ENCODE results near the gene CSGALNACT2. TPM values are rescaled to one million over a fixed set of nuclear protein-coding genes. Genes with fewer than 3 reads are reported as not detected.
A peak's percentile ranks its signal among the peaks of the same experiment; 100 is the strongest.

Gene CSGALNACT2
- total and polyA plus RNA-seq, 9 of the 15 experiments (the other 6 are each of a cell fraction or from before 2014, with no cell fraction given), result 1.4 to 7.3 (median 3.5) TPM

GRCh38 chr10:43138757-43139241, 554 bp downstream of the CSGALNACT2 start (continued):
- TF ChIP-seq CHAMP1 (IDR thresholded peaks at IDR 0.05) (no peak), ELF4 (CRISPR knock-in tag; IDR thresholded peaks at IDR 0.05) (no peak), ZNF449 (CRISPR knock-in tag; IDR thresholded peaks at IDR 0.05) (no peak), ZNF707 (CRISPR knock-in tag; conservative IDR thresholded peaks at IDR 0.05) (no peak), SMARCA5 (IDR thresholded peaks at IDR 0.05) (no peak), FOXP1 (CRISPR knock-in tag; IDR thresholded peaks at IDR 0.05) (no peak), PYGO2 (tag; IDR thresholded peaks at IDR 0.05) (no peak), DPF2 (IDR thresholded peaks at IDR 0.05) (0 out of 2 replicates have a peak, but pooled peaks have one; percentile 34), ARID1B (IDR thresholded peaks at IDR 0.05) (no peak), ZNF609 (CRISPR knock-in tag; IDR thresholded peaks at IDR 0.05; ENCODE audit: borderline replicate concordance) (no peak), GATA2 (CRISPR knock-in tag; IDR thresholded peaks at IDR 0.05) (no peak), CBFA2T3 (IDR thresholded peaks at IDR 0.05) (peak; percentile 12; the same call in 1 of the 2 replicates), ZNF77 (CRISPR knock-in tag; IDR thresholded peaks at IDR 0.05) (no peak), THRAP3 (IDR thresholded peaks at IDR 0.05; ENCODE audit: borderline replicate concordance) (no peak), RBM25 (IDR thresholded peaks at IDR 0.05; ENCODE audit: low read depth, low read length, severe bottlenecking) (no peak), GATAD2A (IDR thresholded peaks at IDR 0.05) (no peak), EZH2 (IDR thresholded peaks at IDR 0.05; ENCODE audit: borderline replicate concordance, low read depth, low read length) (no peak), E2F1 (CRISPR knock-in tag; IDR thresholded peaks at IDR 0.05) (no peak), IRF1 (CRISPR knock-in tag; IDR thresholded peaks at IDR 0.05; ENCODE audit: borderline replicate concordance) (no peak), CAMTA2 (CRISPR knock-in tag; conservative IDR thresholded peaks at IDR 0.05) (no peak)
